ENCODE results near the gene SORCS2.

DNA sequence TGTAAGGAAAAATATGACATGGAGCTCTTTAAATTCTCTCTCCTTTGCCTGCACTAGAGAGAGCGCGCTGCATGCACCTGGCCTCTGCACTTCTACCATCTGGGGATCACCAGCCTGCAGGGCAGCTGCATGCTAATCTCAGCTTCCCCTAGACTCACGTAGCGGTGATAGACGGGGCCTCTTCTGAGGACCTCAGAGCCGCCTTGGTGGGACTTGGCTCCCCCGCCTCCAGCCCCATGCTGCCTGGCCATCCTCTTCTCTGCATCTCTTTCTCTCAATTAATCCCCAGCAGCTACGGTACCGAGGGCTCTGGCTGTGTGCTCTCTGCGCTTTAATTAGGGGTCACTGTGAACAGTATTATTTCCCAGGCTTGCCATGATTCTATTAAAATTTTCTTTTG, 295.2 kb downstream of the SORCS2 start:
- no peak for TF ChIP-seq CTCF (IDR thresholded peaks at IDR 0.05)
- TF ChIP-seq POLR2AphosphoS5 (IDR thresholded peaks at IDR 0.05; ENCODE audit: low read depth, low read length): no peak
- TF ChIP-seq SIN3A (IDR thresholded peaks at IDR 0.05; ENCODE audit: borderline replicate concordance, insufficient read depth, low read depth, low read length): no peak
- TF ChIP-seq, protein P1, sequence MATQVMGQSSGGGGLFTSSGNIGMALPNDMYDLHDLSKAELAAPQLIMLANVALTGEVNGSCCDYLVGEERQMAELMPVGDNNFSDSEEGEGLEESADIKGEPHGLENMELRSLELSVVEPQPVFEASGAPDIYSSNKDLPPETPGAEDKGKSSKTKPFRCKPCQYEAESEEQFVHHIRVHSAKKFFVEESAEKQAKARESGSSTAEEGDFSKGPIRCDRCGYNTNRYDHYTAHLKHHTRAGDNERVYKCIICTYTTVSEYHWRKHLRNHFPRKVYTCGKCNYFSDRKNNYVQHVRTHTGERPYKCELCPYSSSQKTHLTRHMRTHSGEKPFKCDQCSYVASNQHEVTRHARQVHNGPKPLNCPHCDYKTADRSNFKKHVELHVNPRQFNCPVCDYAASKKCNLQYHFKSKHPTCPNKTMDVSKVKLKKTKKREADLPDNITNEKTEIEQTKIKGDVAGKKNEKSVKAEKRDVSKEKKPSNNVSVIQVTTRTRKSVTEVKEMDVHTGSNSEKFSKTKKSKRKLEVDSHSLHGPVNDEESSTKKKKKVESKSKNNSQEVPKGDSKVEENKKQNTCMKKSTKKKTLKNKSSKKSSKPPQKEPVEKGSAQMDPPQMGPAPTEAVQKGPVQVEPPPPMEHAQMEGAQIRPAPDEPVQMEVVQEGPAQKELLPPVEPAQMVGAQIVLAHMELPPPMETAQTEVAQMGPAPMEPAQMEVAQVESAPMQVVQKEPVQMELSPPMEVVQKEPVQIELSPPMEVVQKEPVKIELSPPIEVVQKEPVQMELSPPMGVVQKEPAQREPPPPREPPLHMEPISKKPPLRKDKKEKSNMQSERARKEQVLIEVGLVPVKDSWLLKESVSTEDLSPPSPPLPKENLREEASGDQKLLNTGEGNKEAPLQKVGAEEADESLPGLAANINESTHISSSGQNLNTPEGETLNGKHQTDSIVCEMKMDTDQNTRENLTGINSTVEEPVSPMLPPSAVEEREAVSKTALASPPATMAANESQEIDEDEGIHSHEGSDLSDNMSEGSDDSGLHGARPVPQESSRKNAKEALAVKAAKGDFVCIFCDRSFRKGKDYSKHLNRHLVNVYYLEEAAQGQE (IDR thresholded peaks at IDR 0.05; ENCODE audit: insufficient read depth in 1 of 2, low read depth in 2 of 2, low read length in 1 of 2): no peak
- TF ChIP-seq TCF7L2 (IDR thresholded peaks at IDR 0.05; ENCODE audit: low read depth, low read length): no peak

All from Panc1 (cell line).